Transverse colon (tissue), 3 donors: ENCODE measurements around the gene TPK1.

ENCODE experiments used
- POLR2A ChIP-seq: fragments of 450-650 bp; IDR thresholded peaks from one replicate; pipeline ENCODE4 v1.6.1; 2016; ENCODE audit warnings: antibody characterized with exemption, mild to moderate bottlenecking, moderate library complexity
- TF ChIP-seq, protein P1 (sequence below), 5 experiments: fragments of 200-600 bp in 3 of 5; fragments of 450-650 bp in 2 of 5; sonication (generic) in 3 of 5; IDR thresholded peaks; 1 replicate in 2 of 5; 2 replicates in 3 of 5; pipeline ENCODE4 v1.5.1; 2016 to 2017; ENCODE audit warnings: antibody characterized with exemption in 5 of 5, inconsistent platforms in 3 of 5, mild to moderate bottlenecking in 2 of 5, moderate library complexity in 1 of 5

DNA sequence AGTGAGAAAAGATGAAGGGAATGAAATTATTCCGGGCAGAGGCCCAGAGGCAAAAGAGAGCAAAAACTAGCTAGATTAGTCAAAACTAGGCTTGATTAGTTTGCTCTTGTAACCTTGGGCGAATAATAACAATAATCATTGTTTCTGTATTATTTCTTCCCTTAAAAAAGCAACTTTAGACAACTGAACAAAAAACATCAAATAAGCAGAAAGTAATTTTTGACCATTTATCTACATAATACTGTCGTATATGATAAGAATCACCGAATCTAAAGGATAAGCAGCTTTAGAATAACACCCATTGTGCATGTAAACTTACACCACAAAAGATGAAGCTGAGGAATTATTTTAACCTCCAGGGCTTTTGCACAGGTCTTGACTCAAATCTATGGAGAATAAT is 125.1 kb downstream of the TPK1 start:
- TF ChIP-seq, protein P1, sequence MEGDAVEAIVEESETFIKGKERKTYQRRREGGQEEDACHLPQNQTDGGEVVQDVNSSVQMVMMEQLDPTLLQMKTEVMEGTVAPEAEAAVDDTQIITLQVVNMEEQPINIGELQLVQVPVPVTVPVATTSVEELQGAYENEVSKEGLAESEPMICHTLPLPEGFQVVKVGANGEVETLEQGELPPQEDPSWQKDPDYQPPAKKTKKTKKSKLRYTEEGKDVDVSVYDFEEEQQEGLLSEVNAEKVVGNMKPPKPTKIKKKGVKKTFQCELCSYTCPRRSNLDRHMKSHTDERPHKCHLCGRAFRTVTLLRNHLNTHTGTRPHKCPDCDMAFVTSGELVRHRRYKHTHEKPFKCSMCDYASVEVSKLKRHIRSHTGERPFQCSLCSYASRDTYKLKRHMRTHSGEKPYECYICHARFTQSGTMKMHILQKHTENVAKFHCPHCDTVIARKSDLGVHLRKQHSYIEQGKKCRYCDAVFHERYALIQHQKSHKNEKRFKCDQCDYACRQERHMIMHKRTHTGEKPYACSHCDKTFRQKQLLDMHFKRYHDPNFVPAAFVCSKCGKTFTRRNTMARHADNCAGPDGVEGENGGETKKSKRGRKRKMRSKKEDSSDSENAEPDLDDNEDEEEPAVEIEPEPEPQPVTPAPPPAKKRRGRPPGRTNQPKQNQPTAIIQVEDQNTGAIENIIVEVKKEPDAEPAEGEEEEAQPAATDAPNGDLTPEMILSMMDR (IDR thresholded peaks at IDR 0.05): no peak
- no peak for TF ChIP-seq POLR2A
